T-helper 2 cell treated with Interferon-gamma antibody and Interleukin-4, amounts not matched to agents 100 ng/mL and 5 ng/mL, for 36 hours (primary cell): Measurements from ENCODE around the gene SNRNP200. TPM values are rescaled to one million over a fixed set of nuclear protein-coding genes. Genes with fewer than 3 reads are reported as not detected.

ENCODE experiments used
- intact Hi-C: fragments of 100-400 bp; cut with micrococcal nuclease; formaldehyde crosslinking; loops from one replicate; pipeline ENCODE4 v1.15.1; 2023
- total RNA-seq: library from RNA; stranded (reverse); gene quantifications from 2 replicates; pipeline ENCODE4 v1.2.3, GENCODE V29; 2022

Gene SNRNP200
- total RNA-seq, 1 donor from 2014 or later: 176 TPM

GRCh38 chr2:96225016-96225533 is 80.3 kb downstream of the SNRNP200 start:
- intact Hi-C loops: no loop called here

Other genes starting within 250 kb of the SNRNP200 start
- 0.07 and 0.09 TPM in 2 replicates for gene ADRA2B, start 189.0 kb downstream of the SNRNP200 start, total RNA-seq
- 0.45 TPM in 1 of 2 replicates, not detected in the other for gene ASTL, start 167.0 kb downstream of the SNRNP200 start, total RNA-seq
- 24.9 and 25.7 TPM in 2 replicates for gene DUSP2, start 160.1 kb downstream of the SNRNP200 start, total RNA-seq
- 148 and 150 TPM in 2 replicates for gene STARD7, start 96.7 kb downstream of the SNRNP200 start, total RNA-seq
- gene TMEM127, start 39.5 kb downstream of the SNRNP200 start, total RNA-seq: 37.8 and 41.1 TPM in 2 replicates
- gene CIAO1, start 39.3 kb downstream of the SNRNP200 start, total RNA-seq: 67.7 and 71.4 TPM in 2 replicates
- 34.2 and 35.8 TPM in 2 replicates for gene ITPRIPL1, start 19.8 kb upstream of the SNRNP200 start, total RNA-seq
- gene NCAPH, start 30.2 kb upstream of the SNRNP200 start, total RNA-seq: 69.4 and 72.0 TPM in 2 replicates
- 0.16 TPM in 1 of 2 replicates, not detected in the other for gene NEURL3, start 199.8 kb upstream of the SNRNP200 start, total RNA-seq
- gene ARID5A, start 231.2 kb upstream of the SNRNP200 start, total RNA-seq: 53.6 and 56.7 TPM in 2 replicates